Activated naive CD4-positive, alpha-beta T cell treated with anti-CD3 and anti-CD28 coated beads for 36 hours (primary cell): ENCODE data around the gene CDCA7L. TPM values are rescaled to one million over a fixed set of nuclear protein-coding genes. Genes with fewer than 3 reads are reported as not detected.
"Not testable (repeated sequence)": the region's sequence is repeated elsewhere in the genome, so short reads cannot be mapped to it uniquely, and the experiment has no call there.

Experiments
- CTCF ChIA-PET: fragments of 350-600 bp; sonication (Branson Sonifier 250); formaldehyde crosslinking; loops from one replicate; lab custom pipeline; 2021; ENCODE audit warnings: antibody characterized with exemption; lab: Charles Lee
- DNase-seq: peaks from one replicate; pipeline ENCODE4 v3.0.0-alpha.2; 2020
- H3K27ac Mint-ChIP-seq: one replicate; pipeline ENCODE4 v1.8.0; 2021; ENCODE audit warnings: mild to moderate bottlenecking, mixed read lengths
- H3K27me3 Mint-ChIP-seq: one replicate; pipeline ENCODE4 v1.8.0; 2021; ENCODE audit warnings: low read depth, mixed read lengths
- H3K36me3 Mint-ChIP-seq: one replicate; pipeline ENCODE4 v1.8.0; 2021; ENCODE audit warnings: low read depth, mixed read lengths
- H3K4me1 Mint-ChIP-seq: one replicate; pipeline ENCODE4 v1.8.0; 2021; ENCODE audit warnings: low read depth, mixed read lengths
- H3K4me3 Mint-ChIP-seq: one replicate; pipeline ENCODE4 v1.8.0; 2021; ENCODE audit warnings: mild to moderate bottlenecking, moderate library complexity, mixed read lengths
- H3K9me3 Mint-ChIP-seq: one replicate; pipeline ENCODE4 v1.8.0; 2021; ENCODE audit warnings: mixed read lengths
- intact Hi-C: fragments of 100-400 bp; cut with micrococcal nuclease; formaldehyde crosslinking; loops from one replicate; pipeline ENCODE4 v1.15.1; 2023
- total RNA-seq, 2 experiments: library from RNA; stranded (reverse); gene quantifications; one replicate each; pipeline ENCODE4 v1.2.3, GENCODE V29; 2021

Gene CDCA7L
- total RNA-seq, 2 experiments from 2014 or later = 101 to 103 TPM

DNA sequence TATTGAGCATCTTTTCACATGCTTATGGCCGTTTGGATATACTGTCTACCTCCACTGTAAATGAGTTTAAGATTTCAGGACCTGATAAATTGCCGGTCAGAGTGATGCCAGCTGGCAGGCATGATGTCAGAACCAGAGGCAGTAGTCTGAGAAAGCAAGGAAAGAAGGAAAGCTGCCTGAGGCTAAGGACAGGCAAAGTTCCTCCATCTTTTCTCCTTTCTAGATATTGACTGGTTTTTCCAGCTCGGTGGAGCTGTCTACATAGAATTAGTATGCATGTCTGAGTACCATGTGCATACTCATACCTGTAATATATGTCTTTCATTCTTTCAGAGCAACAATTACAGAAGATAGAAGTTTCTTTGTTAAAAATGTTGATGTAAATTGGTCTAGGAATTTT lies 52.3 kb downstream of the CDCA7L start:
- Mint-ChIP-seq H3K9me3 (no peaks in the 10 kb centered on the region), H3K27ac (no peak overlapping the region), H3K4me1 (peaks cover 9% of the 10 kb centered on the region), H3K36me3 (peaks cover 27% of the 10 kb centered on the region), H3K4me3 (no peak overlapping the region), H3K27me3 (no peaks in the 10 kb centered on the region)
- intact Hi-C loops = no loop called here
- no peak for DNase-seq
- CTCF ChIA-PET = no interaction called here

DNA sequence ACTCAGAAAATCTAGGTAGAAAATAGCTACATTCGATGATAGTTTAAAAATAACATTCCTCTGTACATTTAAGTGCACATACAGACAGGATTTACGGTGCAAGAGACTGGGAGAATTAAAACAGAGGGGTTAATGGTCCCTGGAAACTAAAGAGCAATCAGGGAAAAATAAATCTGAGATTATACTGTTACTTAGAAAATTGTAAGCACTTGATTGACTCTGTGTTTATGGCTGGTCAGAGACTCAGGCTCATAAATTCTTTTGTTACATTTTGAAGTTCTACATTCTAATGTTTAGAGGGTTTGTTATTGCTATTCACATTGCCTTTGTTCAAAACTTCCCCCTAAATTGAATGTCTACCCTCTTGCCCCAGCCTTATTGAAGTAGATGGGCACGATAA lies 54.4 kb downstream of the CDCA7L start:
- Mint-ChIP-seq H3K27ac (no peak overlapping the region), H3K4me1 (no peaks in the 10 kb centered on the region), H3K27me3 (no peaks in the 10 kb centered on the region), H3K9me3 (no peaks in the 10 kb centered on the region), H3K36me3 (peaks cover 16% of the 10 kb centered on the region), H3K4me3 (no peak overlapping the region)
- no peak for DNase-seq
- CTCF ChIA-PET = no interaction called here
- intact Hi-C loops = no loop called here

DNA sequence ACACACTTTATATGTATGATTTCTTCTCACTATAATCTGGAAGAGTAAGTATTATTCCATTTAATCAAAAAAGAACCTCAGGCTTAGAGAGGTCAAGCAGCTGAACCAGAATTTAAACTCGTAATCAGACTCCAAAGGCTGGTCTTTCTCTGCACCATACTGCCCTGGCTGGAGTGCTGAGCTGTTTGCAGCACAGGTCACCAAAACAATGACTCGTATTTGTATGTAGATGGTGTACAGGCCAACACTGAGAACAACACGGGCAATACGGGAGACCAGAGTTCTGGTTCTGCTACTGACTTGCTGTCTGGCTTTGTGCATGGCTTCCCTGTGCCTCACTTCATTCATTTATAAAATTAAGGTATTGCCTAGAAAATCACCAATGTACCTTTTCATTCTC lies 57.9 kb downstream of the CDCA7L start:
- no peak overlapping the region for H3K4me3 Mint-ChIP-seq
- H3K36me3 Mint-ChIP-seq = peaks cover 5% of the 10 kb centered on the region
- no peak overlapping the region for H3K27ac Mint-ChIP-seq
- H3K4me1 Mint-ChIP-seq = no peaks in the 10 kb centered on the region
- H3K27me3 Mint-ChIP-seq = no peaks in the 10 kb centered on the region
- CTCF ChIA-PET = no interaction called here
- H3K9me3 Mint-ChIP-seq = no peaks in the 10 kb centered on the region
- no peak for DNase-seq
- intact Hi-C loops = no loop called here

DNA sequence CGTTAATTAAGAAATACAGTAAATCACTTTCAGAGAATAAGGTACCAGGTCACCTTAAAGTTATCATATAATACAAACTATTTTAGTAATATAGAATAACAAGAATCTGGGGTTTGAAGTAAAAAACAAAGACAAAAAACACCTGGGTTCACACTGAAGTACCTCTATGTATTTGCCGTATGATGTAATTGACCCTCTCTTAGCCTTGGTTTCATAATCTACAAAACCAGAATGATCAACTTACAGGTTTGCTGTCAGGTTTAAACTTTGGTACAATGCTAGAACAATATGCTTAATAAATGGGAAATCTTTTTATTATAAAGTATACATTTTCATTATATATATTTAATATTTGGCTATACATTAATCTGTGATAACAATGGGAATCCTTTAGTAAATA lies 58.3 kb downstream of the CDCA7L start:
- no peak overlapping the region for H3K27ac Mint-ChIP-seq
- H3K36me3 Mint-ChIP-seq = peaks cover 5% of the 10 kb centered on the region
- H3K4me3 Mint-ChIP-seq = no peak overlapping the region
- DNase-seq = no peak
- H3K9me3 Mint-ChIP-seq = no peaks in the 10 kb centered on the region
- CTCF ChIA-PET = no interaction called here
- no peaks in the 10 kb centered on the region for H3K4me1 Mint-ChIP-seq
- intact Hi-C loops = no loop called here
- no peaks in the 10 kb centered on the region for H3K27me3 Mint-ChIP-seq

DNA sequence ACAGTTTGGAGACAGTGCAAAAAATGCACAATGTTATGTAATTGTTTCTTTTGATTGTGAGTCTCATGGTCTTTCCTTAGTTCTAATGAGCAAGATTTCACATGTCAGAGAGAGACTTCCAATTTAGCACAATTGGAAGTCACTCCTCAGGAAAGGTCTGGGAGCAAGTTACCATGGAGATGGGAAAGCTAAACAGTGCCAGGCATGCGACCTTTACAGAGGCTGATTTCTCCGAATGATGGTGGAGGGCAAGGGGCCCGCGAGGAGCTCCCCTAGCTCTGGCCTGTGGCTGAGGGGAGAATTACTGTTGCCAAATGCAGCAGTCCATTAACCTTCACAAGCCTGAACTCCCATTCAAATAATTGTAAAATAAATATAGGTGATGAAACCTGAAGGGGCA lies 59.3 kb downstream of the CDCA7L start:
- Mint-ChIP-seq H3K36me3 (peaks cover 5% of the 10 kb centered on the region), H3K27ac (no peak overlapping the region), H3K4me1 (no peaks in the 10 kb centered on the region), H3K9me3 (no peaks in the 10 kb centered on the region), H3K27me3 (no peaks in the 10 kb centered on the region), H3K4me3 (no peak overlapping the region)
- DNase-seq = no peak
- intact Hi-C loops = no loop called here
- CTCF ChIA-PET = no interaction called here

DNA sequence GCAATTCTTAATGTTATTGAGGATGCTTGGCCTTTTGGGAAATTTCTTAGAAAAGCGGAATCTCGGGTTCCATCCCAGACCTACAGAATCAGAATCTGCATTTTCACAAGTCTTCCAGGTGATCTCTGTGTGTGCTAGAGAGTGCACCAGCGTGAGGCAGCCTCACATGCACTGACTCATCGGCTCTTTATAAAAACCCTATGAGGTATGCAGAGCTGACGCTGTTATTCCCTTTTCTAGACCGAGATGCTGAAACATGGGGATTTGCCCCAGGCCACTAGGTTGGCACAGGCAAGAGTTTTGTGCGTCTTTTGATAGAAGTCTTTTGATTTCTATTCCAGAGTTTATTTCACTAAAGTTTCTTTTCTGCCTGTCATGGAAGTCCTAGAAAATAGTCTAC lies 61.2 kb downstream of the CDCA7L start:
- Mint-ChIP-seq H3K27ac (no peak overlapping the region), H3K4me1 (no peaks in the 10 kb centered on the region), H3K9me3 (no peaks in the 10 kb centered on the region), H3K27me3 (no peaks in the 10 kb centered on the region), H3K4me3 (no peak overlapping the region), H3K36me3 (peaks cover 3% of the 10 kb centered on the region)
- intact Hi-C loops = no loop called here
- CTCF ChIA-PET = interaction anchor here (0.5 kb wide), 1 partner anchor 866 kb away, joined by 3 read pairs; no protein-coding TSS in a partner anchor
- DNase-seq = no peak

DNA sequence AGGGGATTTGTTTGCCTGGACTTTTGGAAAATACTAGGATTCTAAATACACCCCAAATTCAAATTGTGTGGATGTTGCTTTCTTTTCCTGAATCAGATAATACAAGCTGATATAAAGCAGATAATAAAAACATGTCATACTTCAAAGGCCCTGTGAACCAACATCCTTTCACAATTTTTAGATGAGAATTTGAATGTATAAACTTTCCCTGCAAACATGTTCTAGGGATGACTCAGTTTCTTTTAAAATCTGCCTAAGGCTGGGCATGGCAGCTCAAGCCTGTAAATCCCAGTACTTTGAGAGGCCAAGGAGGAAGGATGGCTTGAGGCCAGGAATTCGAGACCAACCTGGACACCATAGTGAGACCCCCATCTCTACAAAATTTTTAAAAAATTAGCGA lies 62.2 kb downstream of the CDCA7L start:
- H3K4me3 Mint-ChIP-seq, H3K27ac Mint-ChIP-seq, intact Hi-C loops, H3K36me3 Mint-ChIP-seq, H3K9me3 Mint-ChIP-seq, H3K27me3 Mint-ChIP-seq, H3K4me1 Mint-ChIP-seq, DNase-seq: not testable (repeated sequence)
- CTCF ChIA-PET = interaction anchor here (0.5 kb wide), 1 partner anchor 569 kb away, joined by 3 read pairs; no protein-coding TSS in a partner anchor

DNA sequence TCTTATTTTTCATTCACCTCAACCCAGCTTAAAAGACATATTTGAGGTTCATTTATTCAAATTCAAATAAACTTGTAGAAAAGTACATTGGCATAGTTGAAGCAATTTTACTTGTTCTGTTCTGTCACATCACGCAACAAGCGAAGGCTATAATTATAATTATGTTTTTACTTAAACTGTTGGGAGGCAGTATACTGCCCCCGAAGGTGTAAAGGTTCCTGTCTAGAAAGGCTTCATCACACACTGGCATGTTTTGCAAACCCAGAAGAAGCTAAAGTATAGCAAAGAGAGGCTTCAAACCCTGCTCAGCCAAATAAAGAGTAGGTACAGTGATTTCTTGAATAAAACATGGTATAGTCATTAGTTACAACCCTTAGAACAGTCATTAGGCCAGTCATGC lies 62.6 kb downstream of the CDCA7L start:
- Mint-ChIP-seq H3K27me3 (no peaks in the 10 kb centered on the region), H3K4me3 (no peak overlapping the region), H3K36me3 (peaks cover 3% of the 10 kb centered on the region), H3K27ac (no peak overlapping the region), H3K4me1 (no peaks in the 10 kb centered on the region), H3K9me3 (no peaks in the 10 kb centered on the region)
- CTCF ChIA-PET = interaction anchor here (0.5 kb wide), 1 partner anchor 569 kb away, joined by 3 read pairs; no protein-coding TSS in a partner anchor
- DNase-seq = no peak
- intact Hi-C loops = no loop called here

DNA sequence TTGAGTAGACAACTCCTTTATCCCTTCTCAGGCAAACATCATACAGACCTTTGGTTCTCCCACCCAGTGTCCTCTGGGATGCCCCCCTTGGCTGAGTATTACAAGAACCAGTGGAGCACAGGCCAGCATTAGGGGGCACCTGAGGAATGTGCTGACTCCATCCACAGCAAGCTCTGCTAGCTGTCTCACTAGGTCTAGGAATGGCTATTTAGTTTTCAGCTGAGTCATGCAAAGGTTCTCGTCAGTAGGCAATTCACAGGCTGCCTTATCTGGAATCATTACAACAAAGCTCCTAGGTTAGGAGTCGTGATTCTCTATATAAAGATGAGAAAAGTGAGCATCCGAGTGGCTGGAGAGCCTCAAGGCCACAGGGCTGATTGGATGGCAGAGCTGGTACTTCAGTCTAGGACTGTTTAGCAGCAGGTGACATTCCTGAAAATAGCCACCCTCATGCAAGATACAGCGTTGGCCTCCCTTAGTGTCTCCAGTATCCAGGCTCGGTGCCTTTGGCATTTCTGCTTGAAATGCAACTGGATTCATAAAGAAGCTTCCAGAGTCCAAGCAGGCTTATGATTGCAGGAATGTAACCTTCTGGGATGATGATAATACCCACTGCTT lies 75.8 kb downstream of the CDCA7L start:
- Mint-ChIP-seq H3K4me3 (no peak overlapping the region), H3K36me3 (peaks cover 10% of the 10 kb centered on the region), H3K27me3 (no peaks in the 10 kb centered on the region), H3K27ac (no peak overlapping the region), H3K9me3 (no peaks in the 10 kb centered on the region), H3K4me1 (no peaks in the 10 kb centered on the region)
- DNase-seq = no peak
- intact Hi-C loops = no loop called here
- CTCF ChIA-PET = interaction anchor here (0.6 to 1.0 kb wide), 2 partner anchors 37 to 160 kb away, joined by 3 to 4 read pairs; no protein-coding TSS in a partner anchor

DNA sequence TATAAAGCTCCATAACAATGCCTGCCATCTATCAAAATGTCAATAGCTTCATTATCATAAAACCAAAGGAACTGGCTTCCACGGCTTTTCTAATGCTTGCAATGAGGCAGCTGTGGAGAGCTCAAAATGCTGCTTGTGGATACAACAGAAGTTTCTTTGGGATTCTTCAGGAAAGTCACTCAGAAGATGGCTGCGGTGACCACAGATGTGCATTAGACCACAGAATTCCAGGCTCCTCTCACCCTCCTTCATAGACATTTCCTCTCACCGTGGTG lies 77.2 kb downstream of the CDCA7L start:
- H3K4me1 Mint-ChIP-seq = no peaks in the 10 kb centered on the region
- no peak overlapping the region for H3K27ac Mint-ChIP-seq
- H3K27me3 Mint-ChIP-seq = no peaks in the 10 kb centered on the region
- intact Hi-C loops = no loop called here
- H3K4me3 Mint-ChIP-seq = no peak overlapping the region
- H3K36me3 Mint-ChIP-seq = peaks cover 3% of the 10 kb centered on the region
- DNase-seq = no peak
- no peaks in the 10 kb centered on the region for H3K9me3 Mint-ChIP-seq
- CTCF ChIA-PET = interaction anchor here (0.6 kb wide), 1 partner anchor 13 kb away, joined by 3 read pairs; no protein-coding TSS in a partner anchor

DNA sequence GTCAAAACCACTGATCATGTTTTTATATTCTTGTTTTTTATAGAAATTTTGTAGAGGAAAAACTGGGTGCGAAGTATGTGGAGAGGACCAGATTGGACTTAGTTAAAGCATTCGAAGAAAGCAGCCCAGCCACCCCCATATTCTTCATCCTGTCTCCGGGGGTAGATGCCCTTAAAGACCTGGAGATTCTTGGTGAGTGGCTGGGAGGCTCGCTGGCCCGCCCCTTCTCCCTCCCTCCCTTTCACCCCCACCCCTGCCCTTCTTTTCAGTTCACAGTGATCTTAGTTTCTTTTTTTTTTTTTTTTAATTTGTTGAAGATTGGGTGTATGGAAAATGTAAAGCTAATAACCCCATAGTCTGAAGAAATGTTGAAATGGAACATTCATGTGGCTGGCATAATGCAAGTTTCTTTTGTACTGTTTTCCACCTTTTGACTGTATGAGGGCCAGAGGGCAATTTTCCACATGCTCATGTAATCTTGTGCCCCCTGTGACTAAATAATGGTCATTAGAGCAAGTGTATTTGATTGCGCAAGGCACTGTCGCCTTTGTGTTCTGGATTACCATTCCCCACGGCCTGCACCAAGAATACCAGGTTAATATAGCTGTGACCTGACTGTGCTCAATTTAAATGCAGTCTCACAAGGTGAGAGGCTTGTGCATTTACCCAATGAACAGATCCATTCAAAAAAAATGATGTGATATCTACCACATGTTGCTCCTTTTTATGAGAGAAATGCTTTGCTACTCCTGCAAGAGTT lies 77.7 kb downstream of the CDCA7L start:
- Mint-ChIP-seq H3K27me3 (no peaks in the 10 kb centered on the region), H3K4me1 (no peaks in the 10 kb centered on the region), H3K9me3 (no peaks in the 10 kb centered on the region), H3K4me3 (no peak overlapping the region), H3K27ac (no peak overlapping the region), H3K36me3 (peaks cover 3% of the 10 kb centered on the region)
- intact Hi-C loops = no loop called here
- no peak for DNase-seq
- CTCF ChIA-PET = no interaction called here

DNA sequence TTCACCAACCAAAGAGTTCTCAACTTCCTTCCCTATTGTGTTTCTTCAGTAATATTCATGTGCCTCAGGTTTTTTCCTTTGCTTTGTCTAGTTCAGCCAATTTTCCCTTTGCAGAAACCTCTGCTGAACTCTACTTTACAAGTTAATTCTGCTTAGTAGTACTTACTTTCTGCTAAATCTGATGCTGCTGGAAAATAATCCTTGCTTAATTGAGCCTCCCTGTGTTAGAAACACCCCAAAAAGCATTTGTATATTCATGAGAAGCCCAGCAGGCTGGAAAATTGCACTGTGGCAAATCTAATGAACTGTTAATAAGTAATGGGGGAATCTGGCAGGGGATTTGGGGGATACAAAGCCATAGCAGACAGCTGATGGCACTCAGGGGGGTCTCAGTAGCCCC lies 78.5 kb downstream of the CDCA7L start:
- H3K4me1 Mint-ChIP-seq = no peaks in the 10 kb centered on the region
- no peaks in the 10 kb centered on the region for H3K9me3 Mint-ChIP-seq
- H3K36me3 Mint-ChIP-seq = no peaks in the 10 kb centered on the region
- H3K4me3 Mint-ChIP-seq = no peak overlapping the region
- no peak for DNase-seq
- CTCF ChIA-PET = no interaction called here
- H3K27me3 Mint-ChIP-seq = no peaks in the 10 kb centered on the region
- intact Hi-C loops = no loop called here
- H3K27ac Mint-ChIP-seq = no peak overlapping the region

DNA sequence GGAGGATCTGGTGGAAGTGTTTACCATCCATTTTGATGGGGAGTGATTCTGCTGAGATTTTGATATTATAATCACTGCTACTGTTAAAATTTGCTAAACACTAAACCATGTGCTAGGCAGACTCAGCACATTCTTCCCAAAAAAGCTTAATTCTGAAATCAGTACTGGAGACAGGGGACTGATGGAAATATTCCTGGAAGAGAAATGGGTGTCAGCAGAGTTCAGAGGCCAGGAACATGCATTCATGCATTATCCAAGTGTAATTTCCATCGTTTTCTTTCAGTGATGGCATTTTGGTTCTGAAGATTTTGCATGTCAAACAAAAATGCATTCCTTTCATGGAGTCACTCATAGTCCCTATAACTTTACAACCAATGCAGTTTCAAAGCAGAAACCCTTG lies 79.0 kb downstream of the CDCA7L start:
- H3K27me3 Mint-ChIP-seq = no peaks in the 10 kb centered on the region
- intact Hi-C loops = no loop called here
- no peak overlapping the region for H3K27ac Mint-ChIP-seq
- H3K4me3 Mint-ChIP-seq = no peak overlapping the region
- DNase-seq = no peak
- H3K36me3 Mint-ChIP-seq = no peaks in the 10 kb centered on the region
- no peaks in the 10 kb centered on the region for H3K9me3 Mint-ChIP-seq
- CTCF ChIA-PET = no interaction called here
- H3K4me1 Mint-ChIP-seq = no peaks in the 10 kb centered on the region
